DMS114 treated with DMSO at 0.1 percent for 48 hours (cell line): Measurements from ENCODE around the gene BLM.

ENCODE experiments used
- DNase-seq: peaks from one replicate; lab custom pipeline; 2025; ENCODE audit not compliant: unreplicated experiment; lab: John Stamatoyannopoulos, UW

Gene BLM

DNA sequence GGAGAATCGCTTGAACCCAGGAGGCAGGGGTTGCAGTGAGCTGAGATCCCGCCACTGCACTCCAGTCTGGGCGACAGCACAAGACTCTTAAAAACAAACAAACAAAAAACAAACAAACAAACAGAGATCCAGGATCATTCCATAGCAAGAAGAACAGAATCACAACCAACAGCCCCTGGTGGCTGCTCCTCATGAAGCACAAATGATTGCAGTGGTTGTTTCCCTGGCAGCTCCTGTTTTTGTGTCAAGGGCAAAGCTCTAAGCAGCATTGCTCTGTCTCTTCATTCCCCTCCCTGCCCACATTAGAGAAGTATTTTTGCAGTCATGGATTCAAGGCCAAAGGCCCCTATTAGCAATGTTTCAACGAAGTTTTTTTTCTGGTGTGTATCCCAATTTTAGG, 25.8 kb upstream of the BLM start:
- DNase-seq = no peak

DNA sequence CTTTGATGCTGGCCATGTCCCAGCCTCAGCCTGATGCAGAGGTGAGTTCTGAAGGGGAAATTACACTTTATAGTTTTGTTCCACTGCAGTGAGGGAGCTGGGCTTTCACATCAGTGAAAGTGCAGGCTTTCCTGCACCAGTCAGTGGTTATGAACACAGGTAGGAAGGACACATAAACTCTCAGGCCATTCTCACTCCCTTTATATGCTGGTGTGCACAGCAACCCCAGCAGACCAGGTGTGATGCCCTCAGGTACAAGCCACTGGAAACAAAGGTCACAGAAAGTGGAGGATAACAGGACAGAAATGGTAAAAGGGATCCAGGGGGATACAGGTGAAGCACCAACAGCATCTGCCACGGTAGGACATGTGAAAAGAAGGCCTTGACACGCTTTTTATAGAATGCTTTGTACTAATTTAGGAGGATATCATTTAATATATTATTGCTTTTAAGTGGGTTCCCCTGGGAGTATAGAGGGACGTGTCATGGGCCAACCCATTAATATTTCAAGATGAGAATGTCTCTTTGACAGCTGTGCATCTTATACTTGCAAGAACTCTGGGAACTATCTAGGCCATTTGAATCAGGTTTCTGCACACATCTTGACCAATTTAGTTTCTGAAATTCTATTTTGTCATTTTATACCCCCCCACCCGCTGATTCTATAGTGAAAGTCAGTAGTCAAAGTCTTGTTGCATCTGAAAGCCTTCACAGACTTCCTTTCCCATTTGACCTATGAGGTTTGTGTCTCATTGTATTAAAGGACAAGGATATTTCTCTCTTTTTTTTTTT, 25.0 kb upstream of the BLM start:
- no peak for DNase-seq

DNA sequence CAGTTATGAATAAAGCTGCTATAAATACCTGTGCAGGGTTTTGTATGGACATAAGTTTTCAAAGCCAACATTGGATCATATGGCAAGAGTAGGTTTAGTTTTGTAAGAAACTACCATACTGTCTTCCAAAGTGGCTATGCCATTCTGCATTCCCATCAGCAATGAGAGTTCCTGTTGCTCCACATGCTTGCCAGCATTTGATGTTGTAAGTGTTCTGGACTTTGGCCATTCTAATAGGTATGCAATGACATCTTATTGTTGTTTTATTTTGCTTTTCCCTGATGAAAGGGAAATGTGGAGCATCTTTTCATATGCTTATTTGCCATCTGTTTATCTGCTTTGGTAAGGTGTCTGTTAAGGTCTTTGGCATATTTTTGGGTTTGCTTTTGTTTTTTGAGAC, 22.2 kb upstream of the BLM start:
- DNase-seq = no peak

DNA sequence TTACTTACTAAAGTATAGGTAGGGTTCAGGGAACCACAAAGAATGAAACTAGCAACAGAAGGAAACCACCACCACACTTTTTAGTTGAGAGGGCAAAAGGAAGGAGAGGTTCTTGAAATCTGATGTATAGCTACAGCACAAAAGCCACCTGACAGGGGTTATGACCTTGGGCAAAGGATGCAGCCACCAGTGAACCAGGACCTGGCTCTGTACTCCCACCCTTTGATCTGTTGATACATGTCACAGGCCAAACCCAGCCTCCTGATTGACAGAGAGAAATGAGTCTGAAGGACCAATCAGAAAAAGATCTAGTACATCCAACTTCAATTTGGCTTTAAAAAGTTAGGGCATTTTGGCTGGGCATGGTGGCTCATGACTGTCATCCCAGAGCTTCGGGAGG, 20.0 kb upstream of the BLM start:
- no peak for DNase-seq

DNA sequence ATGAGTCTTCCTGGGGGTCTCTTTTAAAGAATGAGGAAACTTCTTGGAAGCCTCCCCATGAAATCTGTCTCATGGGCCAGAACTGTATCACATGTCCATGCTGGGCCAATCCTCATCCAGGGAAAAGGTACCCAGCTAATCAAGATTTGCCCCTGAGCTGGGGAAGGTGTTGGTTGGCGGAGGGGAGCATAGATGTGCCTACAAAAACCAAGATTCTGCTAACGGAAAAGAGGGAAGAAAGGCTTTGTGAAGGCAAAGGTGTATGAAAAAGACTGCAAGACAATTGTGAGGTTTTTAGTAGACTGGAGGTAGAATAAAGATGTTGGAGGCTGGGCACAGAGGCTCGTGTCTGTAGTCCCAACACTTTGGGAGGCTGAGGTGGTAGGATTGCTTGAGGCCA, 18.5 kb upstream of the BLM start:
- DNase-seq = no peak

DNA sequence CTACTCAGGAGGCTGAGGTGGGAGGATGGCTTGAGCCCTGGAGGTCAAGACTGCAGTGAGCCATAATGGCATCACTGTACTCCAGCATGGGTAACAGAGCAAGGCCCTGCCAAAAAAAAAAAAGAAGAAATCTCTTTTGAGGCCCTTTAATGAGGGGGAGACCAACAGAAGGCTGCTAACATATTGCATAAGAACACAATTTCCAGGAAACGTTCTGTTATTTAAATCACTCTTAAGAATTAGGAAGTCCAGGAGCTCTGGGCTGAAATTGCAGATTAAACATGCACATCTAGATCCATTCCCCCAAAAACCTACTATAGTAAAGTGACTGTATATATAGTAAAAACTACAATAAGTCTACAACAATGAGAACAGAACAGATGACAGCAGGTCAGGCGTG, 16.1 kb upstream of the BLM start:
- no peak for DNase-seq

DNA sequence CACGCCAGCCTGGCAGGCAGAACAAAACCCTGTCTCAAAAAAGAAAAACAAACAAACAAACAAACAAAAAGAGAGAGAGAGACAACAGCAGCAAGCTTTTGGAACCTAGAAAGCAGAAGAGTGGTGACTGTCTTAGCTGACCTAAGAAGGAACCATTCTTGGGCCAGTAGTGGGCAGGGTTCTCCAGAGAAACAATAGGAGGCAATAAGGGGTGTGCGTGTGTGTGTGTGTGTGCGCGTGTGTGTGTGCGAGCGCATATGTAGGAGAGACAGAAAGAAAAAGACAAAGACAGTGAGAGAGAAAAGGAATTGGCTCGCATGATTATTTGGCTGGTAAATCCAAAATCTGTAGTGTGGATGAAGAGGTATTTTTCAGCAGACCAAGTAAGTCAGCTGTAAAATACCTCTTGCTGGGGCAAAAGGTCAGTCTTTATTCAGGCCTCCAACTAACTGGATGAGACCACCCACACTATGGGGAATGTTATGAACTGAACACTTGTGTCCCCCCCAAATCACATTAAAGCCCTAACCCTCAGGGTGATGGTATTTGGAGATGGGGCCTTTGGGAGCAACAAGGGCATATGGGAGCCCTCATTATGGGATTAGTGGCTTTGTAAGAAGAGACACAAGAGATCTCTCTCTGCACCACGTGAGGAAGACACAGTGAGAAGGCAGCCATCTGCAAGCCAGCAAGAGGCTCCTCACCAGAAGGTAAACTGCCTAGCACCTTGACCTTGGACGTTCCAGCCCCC, 15.1 kb upstream of the BLM start:
- DNase-seq = no peak

DNA sequence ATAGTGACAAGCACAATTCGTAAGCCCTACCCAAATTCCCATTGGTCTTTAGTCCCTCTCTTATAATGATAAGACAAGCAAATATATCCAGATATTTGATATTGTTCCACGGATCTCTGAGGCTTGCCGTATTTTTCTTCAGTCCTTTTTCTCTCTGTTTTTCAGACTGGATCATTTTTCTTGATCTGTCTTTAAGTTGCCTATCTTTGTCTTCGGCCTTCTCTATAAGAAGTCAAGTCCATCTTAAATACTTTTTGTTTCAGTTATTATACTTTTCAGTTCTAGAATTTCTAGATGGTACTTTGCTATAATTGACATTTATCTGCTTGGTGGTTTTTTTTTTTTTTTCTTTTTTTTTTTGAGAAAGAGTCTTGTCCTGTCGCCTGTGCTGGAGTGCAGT, 13.7 kb upstream of the BLM start:
- no peak for DNase-seq

DNA sequence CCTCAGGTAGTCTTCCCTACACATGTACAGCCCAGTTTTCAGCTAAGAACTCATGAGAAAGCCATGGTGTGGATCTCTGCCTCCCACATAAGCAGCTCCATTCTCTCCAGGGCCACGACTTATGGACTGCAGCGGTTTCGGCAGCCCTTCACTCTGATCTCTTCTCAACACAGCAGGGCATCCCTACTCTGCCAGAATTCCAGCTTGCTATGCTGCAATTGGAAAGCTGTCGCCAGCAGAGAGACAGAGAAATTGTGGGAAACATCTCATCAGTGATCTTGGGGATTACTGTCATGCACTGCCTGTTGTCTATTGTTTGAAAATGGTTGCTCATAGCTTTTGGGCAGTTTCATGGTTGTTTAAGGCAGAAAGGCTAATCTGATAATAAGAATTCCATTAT, 11.9 kb upstream of the BLM start:
- DNase-seq = no peak

DNA sequence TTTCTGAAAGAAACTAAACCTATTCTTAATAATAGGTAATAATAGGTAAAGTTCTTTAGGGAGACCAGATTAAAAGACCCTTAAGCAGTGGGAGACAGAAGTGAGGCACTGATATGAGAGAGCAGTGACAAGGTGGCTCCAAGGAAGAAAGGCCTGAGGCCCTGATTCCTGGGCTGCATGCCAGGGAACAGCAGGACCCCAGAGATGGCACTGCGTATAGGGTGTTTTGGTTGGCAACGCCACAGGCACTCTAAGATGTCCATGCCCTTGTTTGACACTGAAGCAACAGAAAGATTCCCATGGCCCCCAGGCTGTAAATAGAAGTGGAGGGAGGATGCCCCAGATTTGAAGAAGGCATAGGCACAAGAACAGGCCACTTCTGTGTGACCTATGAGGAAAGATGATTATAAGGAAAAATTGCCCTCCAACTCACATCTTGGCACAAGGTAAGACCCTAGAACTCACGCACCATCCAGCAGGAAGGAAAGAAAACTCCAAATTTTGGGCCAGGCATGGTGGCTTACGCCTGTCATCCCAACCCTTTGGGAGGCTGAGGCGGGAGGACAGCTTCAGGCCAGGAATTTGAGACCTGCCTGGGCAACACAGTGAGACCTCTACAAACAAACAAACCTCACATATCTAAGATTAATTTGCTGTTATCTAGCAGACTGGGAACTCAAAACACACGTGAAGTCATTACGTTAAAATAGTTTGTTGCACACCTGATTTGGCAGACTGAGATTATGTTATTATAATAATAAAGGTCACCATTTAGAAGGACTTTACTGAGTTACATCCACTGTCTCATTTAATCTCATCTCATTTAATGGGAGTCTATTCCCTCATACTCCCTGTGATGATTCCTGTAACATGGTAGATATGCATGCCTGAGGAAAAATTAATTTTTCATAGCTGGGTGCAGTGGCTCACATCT, 10.5 kb upstream of the BLM start:
- DNase-seq = no peak

DNA sequence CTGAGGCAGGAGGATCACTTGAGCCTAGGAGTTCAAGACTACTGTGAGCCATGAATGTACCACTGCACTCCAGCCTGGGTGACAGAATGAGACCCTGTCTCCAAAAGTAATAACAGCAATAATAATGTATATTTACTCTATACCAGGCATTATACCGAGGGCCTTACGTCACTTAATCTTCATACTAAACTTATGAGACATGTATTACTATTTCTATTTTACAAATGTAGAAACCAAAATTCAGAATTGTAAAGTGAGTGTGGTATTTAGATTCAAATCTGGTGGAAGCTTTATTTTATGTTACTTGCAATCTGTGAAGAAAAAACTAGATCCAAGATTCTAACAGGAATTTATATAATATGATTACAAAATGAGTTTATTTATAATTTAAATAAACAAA, 9.7 kb upstream of the BLM start:
- DNase-seq = no peak

DNA sequence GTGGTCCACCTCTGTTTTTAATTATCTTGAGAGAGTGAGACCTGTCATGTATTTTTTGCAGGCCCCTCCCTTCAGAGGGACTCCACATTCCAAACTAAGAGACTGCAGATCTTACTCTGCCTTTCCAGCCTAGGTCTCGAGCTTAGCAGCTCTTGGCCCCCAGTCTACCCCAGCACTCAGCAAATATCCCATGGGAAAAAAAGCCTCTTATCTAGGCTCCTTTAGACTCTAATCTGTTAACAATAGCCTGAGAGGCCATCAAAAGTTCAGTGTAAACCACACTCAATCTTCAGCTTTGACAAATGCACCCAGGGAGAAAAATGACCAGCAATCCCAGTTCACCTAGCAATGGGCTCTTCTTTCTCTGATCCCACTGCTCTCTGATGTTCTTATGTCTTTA, 8.6 kb upstream of the BLM start:
- no peak for DNase-seq

DNA sequence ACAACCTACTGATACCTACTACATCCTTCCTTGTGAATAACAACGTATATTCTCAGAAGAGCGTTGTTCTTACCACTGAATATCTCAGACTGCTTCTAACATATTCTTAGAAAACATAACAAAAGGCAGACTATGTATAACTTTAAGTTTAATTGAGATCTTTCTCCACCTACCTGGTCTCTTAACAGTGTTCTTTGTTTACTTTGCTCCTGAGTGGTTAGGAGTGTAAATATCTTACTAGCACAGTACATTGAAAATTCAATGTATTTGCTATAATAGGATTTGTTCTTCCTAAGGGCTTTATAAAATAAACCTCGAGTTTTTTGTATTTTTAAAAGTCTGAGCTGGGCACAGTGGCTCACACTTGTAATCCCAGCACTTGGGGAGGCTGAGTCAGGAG, 7.9 kb upstream of the BLM start:
- no peak for DNase-seq

DNA sequence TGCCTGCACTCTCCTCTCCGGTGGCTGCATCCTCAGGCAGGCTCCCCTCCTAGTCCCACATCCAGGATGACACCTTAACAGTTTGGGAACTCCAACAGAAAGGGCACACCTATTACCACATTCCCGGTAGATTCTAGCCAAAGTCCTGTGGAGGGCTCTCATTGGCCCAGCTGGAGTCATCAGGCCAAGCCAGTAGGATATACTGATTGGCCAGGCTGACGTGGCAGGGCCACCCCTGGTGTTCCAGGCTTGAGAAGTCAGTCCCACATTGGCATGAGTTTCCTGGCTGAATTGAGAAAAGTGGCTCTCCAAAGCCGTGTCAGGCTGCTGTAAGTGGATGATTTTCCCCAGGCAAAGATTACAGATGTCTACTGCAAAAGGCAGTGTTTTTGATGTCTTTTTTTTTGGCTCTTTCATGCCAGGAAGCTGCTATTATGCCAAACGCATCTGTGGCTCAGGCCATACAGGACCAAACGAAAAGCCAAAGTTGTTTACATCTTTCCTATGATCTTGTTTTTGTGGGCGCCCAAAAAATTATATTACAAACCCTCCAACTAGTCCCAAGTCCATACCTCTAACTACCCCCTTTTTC, 6.6 kb upstream of the BLM start:
- DNase-seq = no peak

DNA sequence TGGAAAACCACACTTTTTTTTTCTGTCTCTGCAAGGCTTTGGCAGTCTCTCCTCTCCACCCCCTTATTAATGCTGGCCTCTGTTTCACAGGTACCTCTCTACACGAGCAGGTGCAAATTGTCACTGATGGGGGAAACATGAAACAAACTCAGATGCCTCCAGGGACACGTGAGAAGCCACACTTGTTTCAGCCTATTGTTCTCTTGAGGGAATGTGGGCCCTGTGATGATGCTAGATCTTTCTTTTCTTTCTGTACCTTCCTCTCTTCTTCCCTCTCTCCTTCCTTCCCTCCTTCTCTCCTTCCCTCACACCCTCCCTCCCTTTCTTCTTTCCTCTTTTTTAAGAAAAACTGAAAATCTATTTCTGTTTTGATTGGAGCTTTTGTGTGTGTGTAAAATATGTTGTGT, 5.7 kb upstream of the BLM start:
- no peak for DNase-seq

DNA sequence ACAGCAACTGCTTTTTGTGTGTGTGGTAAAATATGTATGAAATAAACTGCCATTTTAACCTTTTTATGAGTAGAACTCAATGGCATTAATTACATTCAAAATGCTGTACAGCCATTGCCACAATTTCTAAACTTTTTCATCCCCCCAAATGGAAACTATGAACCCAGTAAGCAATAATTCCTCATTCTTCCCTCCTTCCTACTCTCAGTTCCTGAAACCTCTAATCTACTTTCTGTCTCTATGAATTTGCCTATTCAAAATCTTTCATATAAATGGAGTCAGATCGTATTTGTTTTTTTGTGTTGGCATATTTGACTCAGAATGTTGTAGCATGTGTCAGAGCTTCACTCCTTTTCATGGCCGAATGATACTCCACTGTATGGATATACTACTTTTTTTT, 5.3 kb upstream of the BLM start:
- DNase-seq = no peak

DNA sequence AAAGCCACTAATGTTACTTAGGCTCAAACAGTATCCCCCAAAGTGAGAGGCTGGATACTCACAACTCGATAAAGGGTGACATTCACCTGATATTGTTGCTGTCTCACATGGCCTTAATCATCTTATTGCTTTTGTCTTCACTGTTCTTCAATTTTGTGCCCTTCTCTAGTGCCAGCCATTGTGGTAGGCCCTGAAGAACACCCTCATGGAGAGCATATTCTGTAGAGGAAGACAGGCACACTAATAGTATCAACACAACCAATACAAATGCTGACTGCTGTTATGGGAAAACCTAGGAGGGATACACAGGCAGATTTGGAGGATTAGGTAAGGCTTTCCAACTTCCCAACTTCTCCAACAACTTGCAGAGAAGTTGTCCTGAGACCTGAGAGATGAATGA, 4.1 kb upstream of the BLM start:
- no peak for DNase-seq

DNA sequence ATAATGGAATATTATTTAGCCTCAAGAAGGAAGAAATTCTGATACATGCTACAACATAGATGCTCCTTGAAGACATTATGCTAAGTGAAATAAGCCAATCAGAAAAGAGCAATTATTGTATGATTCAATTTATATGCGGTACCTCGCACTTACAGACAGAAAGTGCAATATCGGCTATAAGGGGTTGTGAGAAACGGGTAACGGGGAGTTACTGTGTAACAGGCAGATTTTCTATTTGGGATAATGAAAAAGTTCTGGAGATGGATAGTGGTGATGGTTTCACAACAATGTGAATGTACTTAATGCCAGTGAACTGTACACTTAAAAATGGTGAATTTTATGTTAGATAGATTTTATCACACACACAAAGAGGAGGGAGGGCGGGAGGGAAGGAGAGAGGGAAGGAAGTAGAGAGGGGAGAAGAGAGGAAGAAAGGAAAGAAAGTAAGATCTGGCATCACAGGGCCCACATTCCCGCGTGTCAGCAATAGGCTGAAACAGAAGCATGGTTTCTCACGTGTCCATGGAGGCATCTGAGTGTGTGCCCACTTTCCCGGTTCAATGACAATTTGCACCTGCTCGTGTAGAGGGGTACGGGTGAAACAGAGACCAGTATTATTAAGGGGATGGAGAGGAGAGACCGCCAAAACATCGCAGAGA, 700 bp upstream of the BLM start:
- DNase-seq = no peak

DNA sequence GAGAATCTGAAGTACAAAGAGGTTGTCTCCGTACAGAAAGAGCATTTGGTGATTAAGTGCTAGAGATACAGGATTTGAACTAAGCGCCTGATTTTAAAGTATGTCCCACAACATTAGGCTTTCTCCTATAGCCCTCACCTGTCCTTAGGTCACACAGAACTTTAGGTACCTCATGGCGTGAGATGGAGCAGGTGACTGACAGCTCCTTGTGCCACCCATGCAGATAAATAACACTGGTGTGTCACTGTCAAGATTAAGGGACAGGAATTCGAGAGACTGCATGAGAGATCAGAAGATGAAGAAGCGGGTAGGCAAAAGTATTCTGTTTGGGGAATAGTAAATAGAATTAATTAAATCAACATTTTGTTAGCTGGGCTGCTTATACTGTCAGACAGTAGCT, 1.1 kb downstream of the BLM start:
- no peak for DNase-seq

DNA sequence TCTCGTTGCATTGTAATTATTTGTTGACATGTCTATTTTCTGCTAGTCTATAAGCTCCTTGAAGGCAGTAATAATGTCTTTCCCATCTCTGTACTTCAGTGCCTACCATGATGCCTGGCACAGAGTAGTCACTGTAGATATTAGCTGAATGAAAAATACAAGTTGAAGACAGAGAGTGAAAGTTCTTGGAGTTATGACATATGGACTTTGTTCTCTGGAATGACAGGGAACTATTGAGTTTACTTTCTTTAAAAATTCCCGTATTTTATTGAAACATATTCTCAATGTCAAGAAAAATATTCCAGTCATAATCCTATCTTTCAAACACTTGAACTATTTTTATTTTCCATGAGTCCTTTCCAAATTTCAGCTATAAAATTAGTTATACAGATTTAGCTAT, 3.0 kb downstream of the BLM start:
- no peak for DNase-seq

DNA sequence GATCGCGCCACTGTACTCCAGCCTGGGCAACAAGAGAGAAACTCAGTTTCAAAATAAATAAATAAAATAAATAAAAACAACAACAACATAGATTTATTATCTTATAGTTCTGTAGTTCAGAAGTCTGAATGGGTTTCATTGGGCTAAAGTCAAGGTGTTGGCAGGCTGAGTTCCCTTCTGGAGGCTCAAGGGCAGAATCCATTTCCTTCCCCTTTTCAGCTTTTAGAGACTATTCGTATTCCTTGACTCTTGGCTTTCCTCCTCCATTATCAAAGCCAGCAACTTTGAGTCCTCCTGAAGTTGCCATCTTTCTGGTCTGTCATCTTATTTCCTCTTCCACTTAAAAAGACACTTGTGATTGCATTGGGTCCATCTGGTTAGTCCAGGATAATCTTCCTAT, 12.1 kb downstream of the BLM start:
- no peak for DNase-seq
